ENCODE measurements around the gene ERN1. TPM values are rescaled to one million over a fixed set of nuclear protein-coding genes. Genes with fewer than 3 reads are reported as not detected.

The ERN1 gene
- total and polyA plus RNA-seq, 2 experiments from 2014 or later, result 10.3 to 16.5 TPM

GRCh38 chr17:64003526-64004121 is 126.3 kb downstream of the ERN1 start:
- no peak for DNase-seq (ENCODE audit: low spot score)
- Histone ChIP-seq H3K36me3 (replicated peaks; ENCODE audit: insufficient read depth, low read depth) (no peaks in the 10 kb centered on the region), H3K4me3 (no peak overlapping the region), H3K27me3 (no peaks in the 10 kb centered on the region), H3K27ac (no peak overlapping the region), H3K9me3 (ENCODE audit: low read depth) (no peaks in the 10 kb centered on the region), H3K9me2 (replicated peaks; ENCODE audit: insufficient read depth) (no peaks in the 10 kb centered on the region), H3K4me2 (no peak overlapping the region), H3K4me1 (ENCODE audit: insufficient read depth) (peaks cover 1% of the 10 kb centered on the region), H3K79me2 (no peaks in the 10 kb centered on the region), H2AFZ (no peak overlapping the region), H4K20me1 (ENCODE audit: insufficient read depth, poor library complexity, severe bottlenecking) (no peaks in the 10 kb centered on the region)
- WGBS (ENCODE audit: low lambda C conversion rate, missing lambda C conversion rate), result 85% methylated on average over 13 of the region's 13 CpGs
- TF ChIP-seq EZH2 (IDR thresholded peaks at IDR 0.05; ENCODE audit: borderline replicate concordance), result no peak
- TF ChIP-seq EZH2phosphoT487 (IDR thresholded peaks at IDR 0.05; ENCODE audit: low read depth, severe bottlenecking, unreplicated experiment), result no peak
- no peak for TF ChIP-seq CTCF (IDR thresholded peaks at IDR 0.05; ENCODE audit: poor library complexity)

- DNase-seq (ENCODE audit: low spot score), result no peak
- no peaks in the 10 kb centered on the region for H3K79me2 ChIP-seq
- H2AFZ ChIP-seq, result no peak overlapping the region
- peaks cover 5% of the 10 kb centered on the region for H3K4me1 ChIP-seq (ENCODE audit: insufficient read depth)
- no peak for TF ChIP-seq CTCF (IDR thresholded peaks at IDR 0.05; ENCODE audit: poor library complexity)
- TF ChIP-seq EZH2 (IDR thresholded peaks at IDR 0.05; ENCODE audit: borderline replicate concordance), result no peak
- no peak for TF ChIP-seq EZH2phosphoT487 (IDR thresholded peaks at IDR 0.05; ENCODE audit: low read depth, severe bottlenecking, unreplicated experiment)
- H3K4me3 ChIP-seq, result no peak overlapping the region
- no peak overlapping the region for H3K27ac ChIP-seq
- no peaks in the 10 kb centered on the region for H4K20me1 ChIP-seq (ENCODE audit: insufficient read depth, poor library complexity, severe bottlenecking)
- WGBS (ENCODE audit: low lambda C conversion rate, missing lambda C conversion rate), result 95% methylated on average over 20 of the region's 22 CpGs
- no peaks in the 10 kb centered on the region for H3K9me2 ChIP-seq (replicated peaks; ENCODE audit: insufficient read depth)
- no peaks in the 10 kb centered on the region for H3K9me3 ChIP-seq (ENCODE audit: low read depth)
- H3K36me3 ChIP-seq (replicated peaks; ENCODE audit: insufficient read depth, low read depth), result no peaks in the 10 kb centered on the region
- peaks cover 1% of the 10 kb centered on the region for H3K27me3 ChIP-seq
- no peak overlapping the region for H3K4me2 ChIP-seq
Observed at GRCh38 chr17:64002658-64003525, 127.1 kb downstream of the ERN1 start.

- no peaks in the 10 kb centered on the region for H3K9me3 ChIP-seq (ENCODE audit: low read depth)
- WGBS (ENCODE audit: low lambda C conversion rate, missing lambda C conversion rate), result 89% methylated on average over 13 of the region's 14 CpGs
- H2AFZ ChIP-seq, result no peak overlapping the region
- H3K4me1 ChIP-seq (ENCODE audit: insufficient read depth), result peaks cover 10% of the 10 kb centered on the region
- H3K27me3 ChIP-seq, result peaks cover 11% of the 10 kb centered on the region
- H3K4me2 ChIP-seq, result no peak overlapping the region
- TF ChIP-seq EZH2phosphoT487 (IDR thresholded peaks at IDR 0.05; ENCODE audit: low read depth, severe bottlenecking, unreplicated experiment) (no peak), EZH2 (IDR thresholded peaks at IDR 0.05; ENCODE audit: borderline replicate concordance) (no peak)
- no peak overlapping the region for H3K4me3 ChIP-seq
- no peaks in the 10 kb centered on the region for H3K9me2 ChIP-seq (replicated peaks; ENCODE audit: insufficient read depth)
- H3K79me2 ChIP-seq, result no peaks in the 10 kb centered on the region
- H3K27ac ChIP-seq, result no peak overlapping the region
- DNase-seq (ENCODE audit: low spot score), result no peak
- H4K20me1 ChIP-seq (ENCODE audit: insufficient read depth, poor library complexity, severe bottlenecking), result no peaks in the 10 kb centered on the region
- H3K36me3 ChIP-seq (replicated peaks; ENCODE audit: insufficient read depth, low read depth), result no peaks in the 10 kb centered on the region
Observed at GRCh38 chr17:64001763-64002529, 128.0 kb downstream of the ERN1 start.
